OCI-LY7 (cell line): ENCODE measurements around the gene ELF2.

Experiments used
- EZH2phosphoT487 ChIP-seq: fragments of 200-600 bp; sonication (generic); IDR thresholded peaks from 2 replicates; pipeline ENCODE4 v1.6.1; 2018; ENCODE audit warnings: low read depth, borderline replicate concordance, mild to moderate bottlenecking, mixed run types, antibody characterized with exemption, low read length, moderate library complexity, mixed read lengths
- TF ChIP-seq, protein P1 (sequence below): fragments of 200-600 bp; sonication (generic); conservative IDR thresholded peaks from 2 replicates; pipeline ENCODE4 v1.5.1; 2014; ENCODE audit warnings: mild to moderate bottlenecking, antibody characterized with exemption, low read length, moderate library complexity, mixed read lengths

DNA sequence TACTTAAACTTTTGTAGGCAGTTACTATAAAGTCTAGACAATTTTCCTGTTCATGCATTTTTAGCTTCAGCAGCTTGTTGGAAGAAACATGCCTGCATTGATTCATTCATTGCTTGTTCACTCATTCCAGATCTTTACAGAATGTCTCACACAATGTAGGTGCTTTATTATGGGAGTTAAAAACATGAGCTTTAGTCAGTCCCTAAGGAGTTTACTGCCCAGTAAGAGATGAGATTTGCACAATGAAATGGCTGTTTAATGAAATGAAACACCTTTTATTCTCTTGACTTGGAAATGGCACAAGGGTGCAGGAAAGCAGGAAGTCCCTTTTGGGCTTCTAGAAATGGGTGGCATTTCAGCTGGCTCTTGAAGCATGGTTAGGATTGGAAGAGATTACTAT is 158.5 kb downstream of the ELF2 start:
- TF ChIP-seq, protein P1, sequence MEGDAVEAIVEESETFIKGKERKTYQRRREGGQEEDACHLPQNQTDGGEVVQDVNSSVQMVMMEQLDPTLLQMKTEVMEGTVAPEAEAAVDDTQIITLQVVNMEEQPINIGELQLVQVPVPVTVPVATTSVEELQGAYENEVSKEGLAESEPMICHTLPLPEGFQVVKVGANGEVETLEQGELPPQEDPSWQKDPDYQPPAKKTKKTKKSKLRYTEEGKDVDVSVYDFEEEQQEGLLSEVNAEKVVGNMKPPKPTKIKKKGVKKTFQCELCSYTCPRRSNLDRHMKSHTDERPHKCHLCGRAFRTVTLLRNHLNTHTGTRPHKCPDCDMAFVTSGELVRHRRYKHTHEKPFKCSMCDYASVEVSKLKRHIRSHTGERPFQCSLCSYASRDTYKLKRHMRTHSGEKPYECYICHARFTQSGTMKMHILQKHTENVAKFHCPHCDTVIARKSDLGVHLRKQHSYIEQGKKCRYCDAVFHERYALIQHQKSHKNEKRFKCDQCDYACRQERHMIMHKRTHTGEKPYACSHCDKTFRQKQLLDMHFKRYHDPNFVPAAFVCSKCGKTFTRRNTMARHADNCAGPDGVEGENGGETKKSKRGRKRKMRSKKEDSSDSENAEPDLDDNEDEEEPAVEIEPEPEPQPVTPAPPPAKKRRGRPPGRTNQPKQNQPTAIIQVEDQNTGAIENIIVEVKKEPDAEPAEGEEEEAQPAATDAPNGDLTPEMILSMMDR = no peak
- no peak for TF ChIP-seq EZH2phosphoT487
